HEK293 (cell line): Measurements from ENCODE around the gene C17orf107.
A peak's percentile ranks its signal among the peaks of the same experiment; 100 is the strongest.

Experiments
- CTCF ChIA-PET: fragments of 350-600 bp; formaldehyde crosslinking; extraction: SDS; loops from one replicate; lab custom pipeline; 2021; ENCODE audit warnings: antibody characterized with exemption; lab: Yijun Ruan, JAX
- POLR2A ChIA-PET: fragments of 300-600 bp; formaldehyde crosslinking; extraction: SDS; loops from one replicate; lab custom pipeline; 2020; ENCODE audit warnings: antibody characterized with exemption, inconsistent platforms; lab: Yijun Ruan, JAX
- H3K27ac ChIP-seq: fragments of 200-500 bp; sonication (Bioruptor generic); 2 replicates; pipeline ENCODE4 v1.5.1; 2014; ENCODE audit warnings: low read depth, low read length, control low read depth, inconsistent platforms; ENCODE audit errors: extremely low read depth
- H3K36me3 ChIP-seq, 2 experiments: fragments of 200-500 bp in 1 of 2; sonication (Bioruptor generic) in 1 of 2; 1 replicate in 1 of 2; 2 replicates in 1 of 2; pipeline ENCODE4 v1.5.1; 2014 to 2017; ENCODE audit warnings: inconsistent platforms in 2 of 2, low read length in 2 of 2; ENCODE audit not compliant: control insufficient read depth in 2 of 2, insufficient read depth in 1 of 2
- H3K4me1 ChIP-seq: fragments of 200-500 bp; sonication (Bioruptor generic); 2 replicates; pipeline ENCODE4 v1.5.1; 2014; ENCODE audit warnings: mild to moderate bottlenecking, low read length, inconsistent platforms; ENCODE audit not compliant: control insufficient read depth, insufficient read depth
- H3K4me3 ChIP-seq: 2 replicates; pipeline ENCODE4 v1.5.1; 2011; ENCODE audit warnings: low read depth, mild to moderate bottlenecking, control low read depth, low read length, moderate library complexity
- H3K9me3 ChIP-seq: fragments of 200-500 bp; sonication (Bioruptor generic); 2 replicates; pipeline ENCODE4 v1.5.1; 2014; ENCODE audit warnings: low read depth, low read length, inconsistent platforms; ENCODE audit not compliant: control insufficient read depth, insufficient read depth
- CTCF ChIP-seq: fragments of 450-650 bp; formaldehyde crosslinking; IDR thresholded peaks from 2 replicates; pipeline ENCODE4 v1.5.1; 2016; ENCODE audit warnings: missing biosample characterization, missing genetic modification characterization
- GLIS2 ChIP-seq: fragments of 450-650 bp; formaldehyde crosslinking; IDR thresholded peaks from 2 replicates; pipeline ENCODE4 v1.5.1; 2016; ENCODE audit warnings: missing biosample characterization, missing genetic modification characterization
- IKZF3 ChIP-seq: fragments of 450-650 bp; IDR thresholded peaks from 2 replicates; pipeline ENCODE4 v1.5.0; 2018; ENCODE audit warnings: missing biosample characterization, mild to moderate bottlenecking, missing genetic modification characterization, moderate library complexity
- PATZ1 ChIP-seq: fragments of 450-650 bp; formaldehyde crosslinking; IDR thresholded peaks from 2 replicates; pipeline ENCODE4 v1.5.1; 2016; ENCODE audit warnings: missing biosample characterization, missing genetic modification characterization
- PRDM1 ChIP-seq: fragments of 450-650 bp; formaldehyde crosslinking; IDR thresholded peaks from 2 replicates; pipeline ENCODE4; 2016; ENCODE audit warnings: missing biosample characterization, missing genetic modification characterization
- SP7 ChIP-seq: fragments of 450-650 bp; formaldehyde crosslinking; IDR thresholded peaks from 2 replicates; pipeline ENCODE4 v1.5.1; 2016; ENCODE audit warnings: missing biosample characterization, missing genetic modification characterization
- ZBTB11 ChIP-seq: fragments of 450-650 bp; formaldehyde crosslinking; conservative IDR thresholded peaks from 2 replicates; pipeline ENCODE4 v1.5.1; 2016; ENCODE audit warnings: low read depth, missing biosample characterization, missing genetic modification characterization
- ZBTB48 ChIP-seq: fragments of 450-650 bp; formaldehyde crosslinking; IDR thresholded peaks from 2 replicates; pipeline ENCODE4 v1.5.1; 2016; ENCODE audit warnings: missing biosample characterization, missing genetic modification characterization
- ZIC2 ChIP-seq: fragments of 450-650 bp; formaldehyde crosslinking; IDR thresholded peaks from 2 replicates; pipeline ENCODE4 v1.5.1; 2016; ENCODE audit warnings: missing biosample characterization, missing genetic modification characterization
- ZNF10 ChIP-seq: fragments of 450-650 bp; formaldehyde crosslinking; IDR thresholded peaks from 2 replicates; pipeline ENCODE4 v1.5.1; 2017; ENCODE audit warnings: missing biosample characterization, missing genetic modification characterization
- ZNF335 ChIP-seq: fragments of 450-650 bp; formaldehyde crosslinking; conservative IDR thresholded peaks from 2 replicates; pipeline ENCODE4 v1.5.1; 2016; ENCODE audit warnings: missing biosample characterization, missing genetic modification characterization
- ZNF366 ChIP-seq: fragments of 450-650 bp; formaldehyde crosslinking; conservative IDR thresholded peaks from 2 replicates; pipeline ENCODE4 v1.5.1; 2016; ENCODE audit warnings: missing biosample characterization, missing genetic modification characterization
- ZNF404 ChIP-seq: fragments of 450-650 bp; formaldehyde crosslinking; IDR thresholded peaks from 2 replicates; pipeline ENCODE4 v1.5.1; 2017; ENCODE audit warnings: missing biosample characterization, missing genetic modification characterization
- ZNF473 ChIP-seq: fragments of 450-650 bp; formaldehyde crosslinking; IDR thresholded peaks from 2 replicates; pipeline ENCODE4 v1.5.1; 2017; ENCODE audit warnings: missing biosample characterization, missing genetic modification characterization
- ZNF501 ChIP-seq: fragments of 450-650 bp; formaldehyde crosslinking; IDR thresholded peaks from 2 replicates; pipeline ENCODE4 v1.5.1; 2016; ENCODE audit warnings: missing biosample characterization, missing genetic modification characterization
- ZNF548 ChIP-seq: fragments of 450-650 bp; formaldehyde crosslinking; IDR thresholded peaks from 2 replicates; pipeline ENCODE4 v1.5.1; 2016; ENCODE audit warnings: missing biosample characterization, missing genetic modification characterization
- ZNF558 ChIP-seq: fragments of 450-650 bp; formaldehyde crosslinking; IDR thresholded peaks from 2 replicates; pipeline ENCODE4 v1.5.1; 2016; ENCODE audit warnings: missing biosample characterization, missing genetic modification characterization
- ZNF561 ChIP-seq: fragments of 450-650 bp; IDR thresholded peaks from 2 replicates; pipeline ENCODE4 v1.5.1; 2018; ENCODE audit warnings: missing biosample characterization, missing genetic modification characterization, borderline replicate concordance
- ZNF600 ChIP-seq: fragments of 450-650 bp; formaldehyde crosslinking; IDR thresholded peaks from 2 replicates; pipeline ENCODE4 v1.5.1; 2016; ENCODE audit warnings: missing biosample characterization, missing genetic modification characterization
- ZNF639 ChIP-seq: fragments of 450-650 bp; formaldehyde crosslinking; IDR thresholded peaks from 2 replicates; pipeline ENCODE4 v1.5.1; 2016; ENCODE audit warnings: missing biosample characterization, missing genetic modification characterization
- ZNF660 ChIP-seq: fragments of 450-650 bp; IDR thresholded peaks from 2 replicates; pipeline ENCODE4 v1.5.1; 2018; ENCODE audit warnings: missing biosample characterization, mild to moderate bottlenecking, missing genetic modification characterization
- ZNF747 ChIP-seq: fragments of 450-650 bp; formaldehyde crosslinking; IDR thresholded peaks from 2 replicates; pipeline ENCODE4 v1.5.1; 2016; ENCODE audit warnings: missing biosample characterization, missing genetic modification characterization

C17orf107 gene

DNA sequence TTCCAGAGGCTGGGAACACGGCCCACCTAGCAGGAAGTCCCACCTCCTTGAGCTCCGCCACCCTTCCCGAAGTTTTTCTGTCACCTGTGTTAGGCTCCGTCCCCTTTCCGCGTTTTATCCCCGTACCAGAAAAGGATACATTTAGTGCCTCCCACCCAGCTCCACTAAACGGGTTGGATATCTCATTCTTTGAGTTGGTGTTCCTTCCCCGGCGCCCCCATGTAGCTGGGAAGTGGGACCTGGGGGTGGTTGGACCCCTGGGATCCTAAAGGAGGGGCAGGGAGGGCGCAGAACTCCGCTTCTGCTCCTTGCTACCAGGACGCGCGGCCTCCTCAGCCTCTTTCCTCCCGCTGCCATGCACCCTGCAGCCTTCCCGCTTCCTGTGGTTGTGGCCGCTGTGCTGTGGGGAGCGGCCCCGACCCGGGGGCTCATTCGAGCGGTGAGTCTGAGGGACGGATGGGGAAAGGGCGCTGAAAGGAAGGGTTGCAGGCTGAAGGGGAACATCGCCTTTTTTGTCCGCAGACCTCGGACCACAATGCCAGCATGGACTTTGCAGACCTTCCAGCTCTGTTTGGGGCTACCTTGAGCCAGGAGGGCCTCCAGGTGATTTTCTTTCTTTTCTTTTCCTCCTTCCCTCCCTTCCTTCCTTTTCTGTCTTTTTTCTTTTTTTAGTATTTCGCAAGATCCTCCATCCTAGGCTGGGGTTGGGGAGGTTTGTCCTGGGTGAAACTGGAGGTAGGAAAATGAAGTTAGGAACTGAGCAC is 41.4 kb downstream of the C17orf107 start:
- CTCF ChIA-PET, result interaction anchor here (0.6 to 3.0 kb wide), 10 partner anchors 9 to 99 kb away, joined by 3 to 20 read pairs (median 3); partner anchors contain the start of gene CHRNE
- Histone ChIP-seq H3K4me3 (peak overlapping the region; percentile 87), H3K36me3 (peaks cover 42 to 76% of the 10 kb centered on the region in 2 experiments), H3K27ac (peak overlapping the region; percentile 93), H3K9me3 (no peaks in the 10 kb centered on the region), H3K4me1 (peaks cover 13% of the 10 kb centered on the region)
- POLR2A ChIA-PET, result interaction anchor here (0.5 to 3.4 kb wide), 24 partner anchors 10 to 897 kb away, joined by 3 to 109 read pairs (median 6); partner anchors contain the start of genes CAMTA2, ENO3, INCA1 and KIF1C
- TF ChIP-seq ZNF548 (tag by site-specific recombination) (no peak), PATZ1 (tag by site-specific recombination) (peak; percentile 75), ZNF561 (tag by site-specific recombination) (0 out of 2 replicates have a peak, but pooled peaks have one; percentile 28), ZNF404 (tag by site-specific recombination) (no peak), ZBTB11 (peak; percentile 96), ZNF600 (tag by site-specific recombination) (peak; percentile 55; the same call in 1 of the 2 replicates), ZIC2 (tag by site-specific recombination) (peak; percentile 65), GLIS2 (tag by site-specific recombination) (peak; percentile 68; the same call in 1 of the 2 replicates), CTCF (tag by site-specific recombination) (no peak), ZNF335 (peak; percentile 71), ZNF10 (tag by site-specific recombination) (0 out of 2 replicates have a peak, but pooled peaks have one; percentile 4), ZNF473 (tag by site-specific recombination) (0 out of 2 replicates have a peak, but pooled peaks have one; percentile 3), ZNF639 (tag by site-specific recombination) (no peak; the same call in 1 of the 2 replicates), SP7 (0 out of 2 replicates have a peak, but pooled peaks have one; percentile 2), ZNF501 (peak; percentile 14; the same call in 1 of the 2 replicates), ZBTB48 (no peak), ZNF558 (tag by site-specific recombination) (0 out of 2 replicates have a peak, but pooled peaks have one; percentile 7), ZNF747 (tag by site-specific recombination) (no peak), IKZF3 (tag by site-specific recombination) (peak; percentile 95; the same call in 1 of the 2 replicates), ZNF366 (tag by site-specific recombination) (peak; percentile 75), ZNF660 (0 out of 2 replicates have a peak, but pooled peaks have one; percentile 1), PRDM1 (tag by site-specific recombination) (peak; percentile 23; the same call in 1 of the 2 replicates)
